Osteocyte (in vitro differentiated cells): ENCODE measurements around the gene TEX19. TPM values are rescaled to one million over a fixed set of nuclear protein-coding genes. Genes with fewer than 3 reads are reported as not detected.

ENCODE experiments used
- DNase-seq: peaks from one replicate; pipeline ENCODE4 v3.0.0; 2021; ENCODE audit warnings: mixed read lengths; ENCODE audit not compliant: unreplicated experiment; ENCODE audit errors: extremely low spot score
- H3K27ac Mint-ChIP-seq: one replicate; pipeline ENCODE4 v1.8.0; 2021; ENCODE audit warnings: mild to moderate bottlenecking, mixed read lengths; ENCODE audit not compliant: unreplicated experiment
- H3K27me3 Mint-ChIP-seq: one replicate; pipeline ENCODE4 v1.8.0; 2021; ENCODE audit warnings: mixed read lengths; ENCODE audit not compliant: unreplicated experiment
- H3K36me3 Mint-ChIP-seq: one replicate; pipeline ENCODE4 v1.8.0; 2021; ENCODE audit warnings: mixed read lengths; ENCODE audit not compliant: unreplicated experiment
- H3K4me1 Mint-ChIP-seq: one replicate; pipeline ENCODE4 v1.8.0; 2021; ENCODE audit warnings: mixed read lengths; ENCODE audit not compliant: unreplicated experiment
- H3K4me3 Mint-ChIP-seq: one replicate; pipeline ENCODE4 v1.8.0; 2021; ENCODE audit warnings: mild to moderate bottlenecking, moderate library complexity, mixed read lengths; ENCODE audit not compliant: unreplicated experiment
- H3K9me3 Mint-ChIP-seq: one replicate; pipeline ENCODE4 v1.8.0; 2021; ENCODE audit warnings: mixed read lengths; ENCODE audit not compliant: unreplicated experiment
- CTCF ChIP-seq: fragments of 200-600 bp; sonication (generic); IDR thresholded peaks from 2 replicates; pipeline ENCODE4 v1.5.0; 2021; ENCODE audit warnings: antibody characterized with exemption, mild to moderate bottlenecking, moderate library complexity
- total RNA-seq: library from RNA; stranded (reverse); gene quantifications from 2 replicates; pipeline ENCODE4 v1.2.1, GENCODE V29; 2021

The TEX19 gene
- total RNA-seq, 1 donor from 2014 or later = not detected

- no peak for DNase-seq
- H3K9me3 Mint-ChIP-seq = no peaks in the 10 kb centered on the region
- no peak for TF ChIP-seq CTCF
- H3K4me3 Mint-ChIP-seq = no peak overlapping the region
- H3K36me3 Mint-ChIP-seq = peaks cover 2% of the 10 kb centered on the region
- H3K4me1 Mint-ChIP-seq = peaks cover 18% of the 10 kb centered on the region
- H3K27me3 Mint-ChIP-seq = peaks cover 9% of the 10 kb centered on the region
- no peak overlapping the region for H3K27ac Mint-ChIP-seq
Observed at GRCh38 chr17:82342361-82343079, 16.5 kb upstream of the TEX19 start.

GRCh38 chr17:82343560-82343959 is 15.5 kb upstream of the TEX19 start:
- H3K36me3 Mint-ChIP-seq = peaks cover 2% of the 10 kb centered on the region
- peaks cover 9% of the 10 kb centered on the region for H3K27me3 Mint-ChIP-seq
- TF ChIP-seq CTCF = no peak
- H3K4me1 Mint-ChIP-seq = peaks cover 17% of the 10 kb centered on the region
- no peaks in the 10 kb centered on the region for H3K9me3 Mint-ChIP-seq
- H3K4me3 Mint-ChIP-seq = no peak overlapping the region
- no peak overlapping the region for H3K27ac Mint-ChIP-seq
- no peak for DNase-seq

- Mint-ChIP-seq H3K27me3 (peaks cover 16% of the 10 kb centered on the region), H3K9me3 (no peaks in the 10 kb centered on the region), H3K27ac (no peak overlapping the region), H3K4me3 (no peak overlapping the region), H3K4me1 (peaks cover 17% of the 10 kb centered on the region), H3K36me3 (peaks cover 2% of the 10 kb centered on the region)
- DNase-seq = no peak
- no peak for TF ChIP-seq CTCF
Observed at GRCh38 chr17:82344175-82344907, 14.7 kb upstream of the TEX19 start.

GRCh38 chr17:82345151-82345976 is 13.7 kb upstream of the TEX19 start:
- DNase-seq = no peak
- H3K9me3 Mint-ChIP-seq = no peaks in the 10 kb centered on the region
- TF ChIP-seq CTCF = no peak
- H3K27ac Mint-ChIP-seq = no peak overlapping the region
- H3K4me3 Mint-ChIP-seq = no peak overlapping the region
- peaks cover 19% of the 10 kb centered on the region for H3K27me3 Mint-ChIP-seq
- H3K36me3 Mint-ChIP-seq = peaks cover 2% of the 10 kb centered on the region
- H3K4me1 Mint-ChIP-seq = peaks cover 19% of the 10 kb centered on the region
